ENCODE results near the gene NRAP.

The NRAP gene

DNA sequence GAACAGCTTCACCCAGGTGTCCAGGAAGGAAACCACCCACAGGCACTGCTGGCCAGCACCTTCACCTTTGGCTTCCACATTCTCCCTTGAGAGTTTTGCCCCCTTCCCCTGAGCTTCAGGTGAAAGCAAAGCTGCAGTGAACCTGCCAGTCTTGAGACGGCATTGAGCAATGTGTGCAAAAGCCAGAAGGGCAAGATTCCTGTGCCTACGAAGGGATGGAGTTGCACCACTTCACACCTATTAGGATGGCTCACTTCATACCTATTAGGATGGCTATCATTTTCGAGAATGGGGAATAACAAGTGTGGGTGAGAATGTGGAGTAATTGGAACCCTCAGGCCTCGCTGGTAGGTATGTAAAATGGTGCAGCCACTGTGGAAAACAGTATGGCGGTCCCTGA lies 103.8 kb downstream of the NRAP start:
- CTCF ChIA-PET = interaction anchor here (0.6 to 1.1 kb wide), 3 partner anchors 31 to 35 kb away, joined by 3 to 4 read pairs (median 3); no protein-coding TSS in a partner anchor

More for the DNA sequence above, 103.8 kb downstream of the NRAP start:
- Histone ChIP-seq H3K4me3 (ENCODE audit: low read depth, low read length) (no peak overlapping the region), H3K4me1 (ENCODE audit: control insufficient read depth, insufficient read depth, low read length) (no peaks in the 10 kb centered on the region), H3K36me3 (ENCODE audit: control insufficient read depth in 2 of 2, insufficient read depth in 1 of 2, low read length in 2 of 2) (no peaks in the 10 kb centered on the region), H3K9me3 (ENCODE audit: control insufficient read depth, insufficient read depth, low read depth, low read length) (no peaks in the 10 kb centered on the region), H3K27ac (ENCODE audit: extremely low read depth, low read depth, low read length) (no peak overlapping the region)
- POLR2A ChIA-PET = no interaction called here
- no peak for TF ChIP-seq SP7 (tag by site-specific recombination; IDR thresholded peaks at IDR 0.05)
- TF ChIP-seq ZNF555 (tag by site-specific recombination; conservative IDR thresholded peaks at IDR 0.05) = no peak
- no peak for TF ChIP-seq RBAK (tag by site-specific recombination; IDR thresholded peaks at IDR 0.05)
- TF ChIP-seq, protein P1, sequence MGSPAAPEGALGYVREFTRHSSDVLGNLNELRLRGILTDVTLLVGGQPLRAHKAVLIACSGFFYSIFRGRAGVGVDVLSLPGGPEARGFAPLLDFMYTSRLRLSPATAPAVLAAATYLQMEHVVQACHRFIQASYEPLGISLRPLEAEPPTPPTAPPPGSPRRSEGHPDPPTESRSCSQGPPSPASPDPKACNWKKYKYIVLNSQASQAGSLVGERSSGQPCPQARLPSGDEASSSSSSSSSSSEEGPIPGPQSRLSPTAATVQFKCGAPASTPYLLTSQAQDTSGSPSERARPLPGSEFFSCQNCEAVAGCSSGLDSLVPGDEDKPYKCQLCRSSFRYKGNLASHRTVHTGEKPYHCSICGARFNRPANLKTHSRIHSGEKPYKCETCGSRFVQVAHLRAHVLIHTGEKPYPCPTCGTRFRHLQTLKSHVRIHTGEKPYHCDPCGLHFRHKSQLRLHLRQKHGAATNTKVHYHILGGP (tag by site-specific recombination; IDR thresholded peaks at IDR 0.05) = no peak
- no peak for TF ChIP-seq ZNF837 (tag by site-specific recombination; IDR thresholded peaks at IDR 0.05)
- no peak for TF ChIP-seq KLF8 (tag by site-specific recombination; IDR thresholded peaks at IDR 0.05)
- no peak for TF ChIP-seq ZNF501 (tag by site-specific recombination; IDR thresholded peaks at IDR 0.05)
- TF ChIP-seq ZNF747 (tag by site-specific recombination; IDR thresholded peaks at IDR 0.05) = no peak
- TF ChIP-seq ZNF621 (tag by site-specific recombination; IDR thresholded peaks at IDR 0.05) = no peak
- TF ChIP-seq, protein P2, sequence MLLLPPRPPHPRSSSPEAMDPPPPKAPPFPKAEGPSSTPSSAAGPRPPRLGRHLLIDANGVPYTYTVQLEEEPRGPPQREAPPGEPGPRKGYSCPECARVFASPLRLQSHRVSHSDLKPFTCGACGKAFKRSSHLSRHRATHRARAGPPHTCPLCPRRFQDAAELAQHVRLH (tag by site-specific recombination; IDR thresholded peaks at IDR 0.05) = no peak
- TF ChIP-seq SETDB1 (IDR thresholded peaks at IDR 0.05; ENCODE audit: insufficient read length, low read length) = no peak
- TF ChIP-seq, protein P3, sequence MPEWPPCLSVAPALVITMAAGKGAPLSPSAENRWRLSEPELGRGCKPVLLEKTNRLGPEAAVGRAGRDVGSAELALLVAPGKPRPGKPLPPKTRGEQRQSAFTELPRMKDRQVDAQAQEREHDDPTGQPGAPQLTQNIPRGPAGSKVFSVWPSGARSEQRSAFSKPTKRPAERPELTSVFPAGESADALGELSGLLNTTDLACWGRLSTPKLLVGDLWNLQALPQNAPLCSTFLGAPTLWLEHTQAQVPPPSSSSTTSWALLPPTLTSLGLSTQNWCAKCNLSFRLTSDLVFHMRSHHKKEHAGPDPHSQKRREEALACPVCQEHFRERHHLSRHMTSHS (tag by site-specific recombination; IDR thresholded peaks at IDR 0.05) = no peak
- TF ChIP-seq ZNF785 (tag by site-specific recombination; IDR thresholded peaks at IDR 0.05) = no peak
- TF ChIP-seq ZNF394 (tag by site-specific recombination; IDR thresholded peaks at IDR 0.05; ENCODE audit: borderline replicate concordance) = no peak
- TF ChIP-seq, protein P4, sequence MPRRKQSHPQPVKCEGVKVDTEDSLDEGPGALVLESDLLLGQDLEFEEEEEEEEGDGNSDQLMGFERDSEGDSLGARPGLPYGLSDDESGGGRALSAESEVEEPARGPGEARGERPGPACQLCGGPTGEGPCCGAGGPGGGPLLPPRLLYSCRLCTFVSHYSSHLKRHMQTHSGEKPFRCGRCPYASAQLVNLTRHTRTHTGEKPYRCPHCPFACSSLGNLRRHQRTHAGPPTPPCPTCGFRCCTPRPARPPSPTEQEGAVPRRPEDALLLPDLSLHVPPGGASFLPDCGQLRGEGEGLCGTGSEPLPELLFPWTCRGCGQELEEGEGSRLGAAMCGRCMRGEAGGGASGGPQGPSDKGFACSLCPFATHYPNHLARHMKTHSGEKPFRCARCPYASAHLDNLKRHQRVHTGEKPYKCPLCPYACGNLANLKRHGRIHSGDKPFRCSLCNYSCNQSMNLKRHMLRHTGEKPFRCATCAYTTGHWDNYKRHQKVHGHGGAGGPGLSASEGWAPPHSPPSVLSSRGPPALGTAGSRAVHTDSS (tag by site-specific recombination; IDR thresholded peaks at IDR 0.05) = no peak
- TF ChIP-seq, protein P5, sequence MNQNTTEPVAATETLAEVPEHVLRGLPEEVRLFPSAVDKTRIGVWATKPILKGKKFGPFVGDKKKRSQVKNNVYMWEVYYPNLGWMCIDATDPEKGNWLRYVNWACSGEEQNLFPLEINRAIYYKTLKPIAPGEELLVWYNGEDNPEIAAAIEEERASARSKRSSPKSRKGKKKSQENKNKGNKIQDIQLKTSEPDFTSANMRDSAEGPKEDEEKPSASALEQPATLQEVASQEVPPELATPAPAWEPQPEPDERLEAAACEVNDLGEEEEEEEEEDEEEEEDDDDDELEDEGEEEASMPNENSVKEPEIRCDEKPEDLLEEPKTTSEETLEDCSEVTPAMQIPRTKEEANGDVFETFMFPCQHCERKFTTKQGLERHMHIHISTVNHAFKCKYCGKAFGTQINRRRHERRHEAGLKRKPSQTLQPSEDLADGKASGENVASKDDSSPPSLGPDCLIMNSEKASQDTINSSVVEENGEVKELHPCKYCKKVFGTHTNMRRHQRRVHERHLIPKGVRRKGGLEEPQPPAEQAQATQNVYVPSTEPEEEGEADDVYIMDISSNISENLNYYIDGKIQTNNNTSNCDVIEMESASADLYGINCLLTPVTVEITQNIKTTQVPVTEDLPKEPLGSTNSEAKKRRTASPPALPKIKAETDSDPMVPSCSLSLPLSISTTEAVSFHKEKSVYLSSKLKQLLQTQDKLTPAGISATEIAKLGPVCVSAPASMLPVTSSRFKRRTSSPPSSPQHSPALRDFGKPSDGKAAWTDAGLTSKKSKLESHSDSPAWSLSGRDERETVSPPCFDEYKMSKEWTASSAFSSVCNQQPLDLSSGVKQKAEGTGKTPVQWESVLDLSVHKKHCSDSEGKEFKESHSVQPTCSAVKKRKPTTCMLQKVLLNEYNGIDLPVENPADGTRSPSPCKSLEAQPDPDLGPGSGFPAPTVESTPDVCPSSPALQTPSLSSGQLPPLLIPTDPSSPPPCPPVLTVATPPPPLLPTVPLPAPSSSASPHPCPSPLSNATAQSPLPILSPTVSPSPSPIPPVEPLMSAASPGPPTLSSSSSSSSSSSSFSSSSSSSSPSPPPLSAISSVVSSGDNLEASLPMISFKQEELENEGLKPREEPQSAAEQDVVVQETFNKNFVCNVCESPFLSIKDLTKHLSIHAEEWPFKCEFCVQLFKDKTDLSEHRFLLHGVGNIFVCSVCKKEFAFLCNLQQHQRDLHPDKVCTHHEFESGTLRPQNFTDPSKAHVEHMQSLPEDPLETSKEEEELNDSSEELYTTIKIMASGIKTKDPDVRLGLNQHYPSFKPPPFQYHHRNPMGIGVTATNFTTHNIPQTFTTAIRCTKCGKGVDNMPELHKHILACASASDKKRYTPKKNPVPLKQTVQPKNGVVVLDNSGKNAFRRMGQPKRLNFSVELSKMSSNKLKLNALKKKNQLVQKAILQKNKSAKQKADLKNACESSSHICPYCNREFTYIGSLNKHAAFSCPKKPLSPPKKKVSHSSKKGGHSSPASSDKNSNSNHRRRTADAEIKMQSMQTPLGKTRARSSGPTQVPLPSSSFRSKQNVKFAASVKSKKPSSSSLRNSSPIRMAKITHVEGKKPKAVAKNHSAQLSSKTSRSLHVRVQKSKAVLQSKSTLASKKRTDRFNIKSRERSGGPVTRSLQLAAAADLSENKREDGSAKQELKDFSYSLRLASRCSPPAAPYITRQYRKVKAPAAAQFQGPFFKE (tag by site-specific recombination; IDR thresholded peaks at IDR 0.05; ENCODE audit: borderline replicate concordance) = no peak
- TF ChIP-seq KLF10 (tag by site-specific recombination; IDR thresholded peaks at IDR 0.05) = no peak
- TF ChIP-seq ZNF24 (tag by site-specific recombination; IDR thresholded peaks at IDR 0.05) = no peak
- no peak for TF ChIP-seq OVOL3 (tag by site-specific recombination; IDR thresholded peaks at IDR 0.05)
- TF ChIP-seq, protein P6, sequence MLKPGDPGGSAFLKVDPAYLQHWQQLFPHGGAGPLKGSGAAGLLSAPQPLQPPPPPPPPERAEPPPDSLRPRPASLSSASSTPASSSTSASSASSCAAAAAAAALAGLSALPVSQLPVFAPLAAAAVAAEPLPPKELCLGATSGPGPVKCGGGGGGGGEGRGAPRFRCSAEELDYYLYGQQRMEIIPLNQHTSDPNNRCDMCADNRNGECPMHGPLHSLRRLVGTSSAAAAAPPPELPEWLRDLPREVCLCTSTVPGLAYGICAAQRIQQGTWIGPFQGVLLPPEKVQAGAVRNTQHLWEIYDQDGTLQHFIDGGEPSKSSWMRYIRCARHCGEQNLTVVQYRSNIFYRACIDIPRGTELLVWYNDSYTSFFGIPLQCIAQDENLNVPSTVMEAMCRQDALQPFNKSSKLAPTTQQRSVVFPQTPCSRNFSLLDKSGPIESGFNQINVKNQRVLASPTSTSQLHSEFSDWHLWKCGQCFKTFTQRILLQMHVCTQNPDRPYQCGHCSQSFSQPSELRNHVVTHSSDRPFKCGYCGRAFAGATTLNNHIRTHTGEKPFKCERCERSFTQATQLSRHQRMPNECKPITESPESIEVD (tag by site-specific recombination; IDR thresholded peaks at IDR 0.05) = no peak

All from HEK293 (cell line).